ENCODE measurements around the gene LASP1.

- TF ChIP-seq CTCF (IDR thresholded peaks at IDR 0.05) (no peak), POLR2A (IDR thresholded peaks at IDR 0.05) (no peak)
Measured at GRCh38 chr17:38892620-38893019, 22.8 kb downstream of the LASP1 start.

Data from thyroid gland (tissue), 4 donors.